OCI-LY1 (cell line): ENCODE data around the gene ADSS2.

Experiments
- H2AFZ ChIP-seq: fragments of 200-600 bp; sonication (generic), shearing (Covaris generic); 2 replicates; pipeline ENCODE4 v1.6.0; 2014; ENCODE audit warnings: antibody characterized with exemption, mild to moderate bottlenecking, low read length
- H3F3A ChIP-seq: fragments of 200-600 bp; sonication (generic), shearing (Covaris generic); 2 replicates; pipeline ENCODE4 v1.6.0; 2014; ENCODE audit warnings: mild to moderate bottlenecking, antibody characterized with exemption, low read length, moderate library complexity; ENCODE audit not compliant: insufficient read depth
- H3K27ac ChIP-seq: fragments of 200-600 bp; sonication (generic); 2 replicates; pipeline ENCODE4 v1.5.1; 2014; ENCODE audit warnings: low read length, mixed run types, mild to moderate bottlenecking, low read depth; ENCODE audit not compliant: poor library complexity, severe bottlenecking
- H3K27me3 ChIP-seq: fragments of 200-600 bp; sonication (generic); 2 replicates; pipeline ENCODE4 v1.6.0; 2014; ENCODE audit warnings: antibody characterized with exemption, mild to moderate bottlenecking, low read length, moderate library complexity; ENCODE audit not compliant: insufficient read depth
- H3K36me3 ChIP-seq: fragments of 200-600 bp; sonication (generic); 2 replicates; pipeline ENCODE4 v1.6.1; 2014; ENCODE audit warnings: mild to moderate bottlenecking, antibody characterized with exemption, low read length, moderate library complexity, mixed read lengths; ENCODE audit not compliant: insufficient read depth
- H3K4me1 ChIP-seq: fragments of 200-600 bp; sonication (generic); 2 replicates; pipeline ENCODE4 v1.5.1; 2014; ENCODE audit warnings: mild to moderate bottlenecking, low read length, moderate library complexity; ENCODE audit not compliant: insufficient read depth, severe bottlenecking
- H3K4me2 ChIP-seq: fragments of 200-600 bp; sonication (generic), shearing (Covaris generic); 2 replicates; pipeline ENCODE4 v1.6.1; 2014; ENCODE audit warnings: low read length
- H3K4me3 ChIP-seq: fragments of 200-600 bp; sonication (generic); 2 replicates; pipeline ENCODE4 v1.5.1; 2014; ENCODE audit warnings: low read length, low read depth, mild to moderate bottlenecking, mixed read lengths; ENCODE audit not compliant: poor library complexity, severe bottlenecking
- H3K79me2 ChIP-seq: fragments of 200-600 bp; shearing (Covaris generic); 2 replicates; pipeline ENCODE4 v1.6.1; 2016; ENCODE audit warnings: mixed run types, low read length, mixed read lengths; ENCODE audit not compliant: insufficient read depth
- H3K9ac ChIP-seq: fragments of 200-600 bp; sonication (generic), shearing (Covaris generic); 2 replicates; pipeline ENCODE4 v1.6.1; 2014; ENCODE audit warnings: mild to moderate bottlenecking, low read length, mixed read lengths
- H3K9me2 ChIP-seq: fragments of 200-600 bp; sonication (generic), shearing (Covaris generic); 2 replicates; pipeline ENCODE4 v1.6.1; 2014; ENCODE audit warnings: low read depth, mild to moderate bottlenecking, low read length, mixed read lengths
- H3K9me3 ChIP-seq: fragments of 200-600 bp; shearing (Covaris generic); 2 replicates; pipeline ENCODE4 v1.6.1; 2014; ENCODE audit warnings: low read length, mixed read lengths
- H4K20me1 ChIP-seq: fragments of 200-600 bp; sonication (generic), shearing (Covaris generic); 2 replicates; pipeline ENCODE4 v1.6.0; 2016; ENCODE audit warnings: mild to moderate bottlenecking, low read length; ENCODE audit not compliant: insufficient read depth
- CTCF ChIP-seq: fragments of 200-600 bp; sonication (generic), shearing (Covaris generic); IDR thresholded peaks from 2 replicates; pipeline ENCODE4 v1.5.1; 2017; ENCODE audit warnings: mild to moderate bottlenecking, antibody characterized with exemption, low read length, moderate library complexity, mixed read lengths
- EZH2 ChIP-seq: fragments of 200-600 bp; sonication (generic), shearing (Covaris generic); IDR thresholded peaks from 2 replicates; pipeline ENCODE4 v1.8.0; 2017; ENCODE audit warnings: borderline replicate concordance, mixed run types, mild to moderate bottlenecking, antibody characterized with exemption, low read length, moderate library complexity, mixed read lengths

Gene ADSS2

DNA sequence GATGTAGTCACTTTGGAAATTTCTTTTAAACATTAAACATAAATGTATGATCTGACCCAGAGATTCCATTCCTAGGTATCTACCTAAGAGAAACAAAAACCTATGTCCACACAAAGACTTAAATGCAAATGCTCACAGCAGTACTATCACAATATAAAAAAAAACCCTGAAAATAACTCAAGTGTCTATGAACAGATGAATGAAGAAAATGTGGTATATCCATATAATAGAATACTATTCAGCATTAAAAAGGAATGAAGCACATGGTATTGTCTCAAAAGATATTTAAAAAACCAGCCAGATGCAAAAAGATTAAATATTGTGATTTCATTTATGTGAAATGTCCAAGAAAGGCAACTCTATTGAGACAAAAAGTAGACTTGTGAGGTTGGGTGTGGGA, 48.3 kb downstream of the ADSS2 start:
- no peaks in the 10 kb centered on the region for H3K4me1 ChIP-seq
- no peak overlapping the region for H3K9ac ChIP-seq
- H3F3A ChIP-seq, result no peaks in the 10 kb centered on the region
- peaks cover 6% of the 10 kb centered on the region for H3K9me3 ChIP-seq
- TF ChIP-seq EZH2 (no peak), CTCF (no peak)
- no peak overlapping the region for H3K4me3 ChIP-seq
- H2AFZ ChIP-seq, result no peak overlapping the region
- no peak overlapping the region for H3K4me2 ChIP-seq
- no peaks in the 10 kb centered on the region for H4K20me1 ChIP-seq
- H3K27me3 ChIP-seq, result no peaks in the 10 kb centered on the region
- no peaks in the 10 kb centered on the region for H3K79me2 ChIP-seq
- H3K36me3 ChIP-seq, result peaks cover 70% of the 10 kb centered on the region
- H3K9me2 ChIP-seq, result no peaks in the 10 kb centered on the region
- H3K27ac ChIP-seq, result no peak overlapping the region

- H3K27ac ChIP-seq, result no peak overlapping the region
- no peaks in the 10 kb centered on the region for H3F3A ChIP-seq
- H3K9me3 ChIP-seq, result peaks cover 6% of the 10 kb centered on the region
- no peak overlapping the region for H3K4me2 ChIP-seq
- H3K4me3 ChIP-seq, result no peak overlapping the region
- no peaks in the 10 kb centered on the region for H4K20me1 ChIP-seq
- H3K4me1 ChIP-seq, result no peaks in the 10 kb centered on the region
- H3K27me3 ChIP-seq, result no peaks in the 10 kb centered on the region
- no peak overlapping the region for H3K9ac ChIP-seq
- TF ChIP-seq EZH2, result no peak
- no peak for TF ChIP-seq CTCF
- peaks cover 49% of the 10 kb centered on the region for H3K36me3 ChIP-seq
- H3K79me2 ChIP-seq, result no peaks in the 10 kb centered on the region
- no peaks in the 10 kb centered on the region for H3K9me2 ChIP-seq
- no peak overlapping the region for H2AFZ ChIP-seq
These were observed 50.7 kb downstream of the ADSS2 start for GRCh38 chr1:244400974-244401373.

- no peaks in the 10 kb centered on the region for H4K20me1 ChIP-seq
These were observed 54.6 kb downstream of the ADSS2 start for GRCh38 chr1:244397131-244397530.

More at GRCh38 chr1:244397131-244397530, 54.6 kb downstream of the ADSS2 start:
- H3K4me1 ChIP-seq, result no peaks in the 10 kb centered on the region
- H3K27me3 ChIP-seq, result no peaks in the 10 kb centered on the region
- no peak overlapping the region for H2AFZ ChIP-seq
- peaks cover 12% of the 10 kb centered on the region for H3K36me3 ChIP-seq
- H3K79me2 ChIP-seq, result no peaks in the 10 kb centered on the region
- H3K9ac ChIP-seq, result no peak overlapping the region
- H3K4me2 ChIP-seq, result no peak overlapping the region
- H3F3A ChIP-seq, result no peaks in the 10 kb centered on the region
- no peak overlapping the region for H3K27ac ChIP-seq
- H3K4me3 ChIP-seq, result no peak overlapping the region
- H3K9me2 ChIP-seq, result no peaks in the 10 kb centered on the region
- no peak for TF ChIP-seq EZH2
- no peak for TF ChIP-seq CTCF
- peaks cover 3% of the 10 kb centered on the region; the same call in 1 of the 2 replicates for H3K9me3 ChIP-seq
